HL-60 (cell line): Measurements from ENCODE around the gene HYDIN.

Experiments used
- DNase-seq, 2 experiments: peaks; one replicate each; pipeline ENCODE4 v3.0.0-alpha.2; 2010 to 2020; ENCODE audit warnings: low read depth in 1 of 2, low spot score in 1 of 2
- H3K27ac ChIP-seq: fragments of 250-450 bp; sonication (Bioruptor Pico); replicated peaks from 2 replicates; pipeline ENCODE4 v1.5.1; 2020; ENCODE audit warnings: mild to moderate bottlenecking, moderate library complexity
- H3K27me3 ChIP-seq: fragments of 250-450 bp; sonication (Bioruptor Pico); 2 replicates; pipeline ENCODE4 v1.5.1; 2021; ENCODE audit warnings: mild to moderate bottlenecking, moderate library complexity; ENCODE audit not compliant: insufficient read depth, poor library complexity, severe bottlenecking
- H3K4me3 ChIP-seq: replicated peaks from 2 replicates; pipeline ENCODE4 v1.5.1; 2011; ENCODE audit warnings: mild to moderate bottlenecking, control low read depth, low read length; ENCODE audit not compliant: insufficient read depth
- GABPA ChIP-seq: IDR thresholded peaks from 2 replicates; pipeline ENCODE4 v1.6.1; 2012; ENCODE audit warnings: low read depth
- POLR2AphosphoS5 ChIP-seq: IDR thresholded peaks from 2 replicates; pipeline ENCODE4 v1.6.1; 2012; ENCODE audit warnings: low read depth
- SPI1 ChIP-seq: IDR thresholded peaks from 2 replicates; pipeline ENCODE4 v1.6.1; 2012; ENCODE audit warnings: low read depth, mild to moderate bottlenecking, borderline replicate concordance
- TF ChIP-seq, protein P1 (sequence below): IDR thresholded peaks from 2 replicates; pipeline ENCODE4 v1.6.1; 2012; ENCODE audit warnings: low read depth; ENCODE audit not compliant: insufficient replicate concordance
- TF ChIP-seq, protein P2 (sequence below): IDR thresholded peaks from one replicate; pipeline ENCODE4 v1.5.1; 2011; ENCODE audit warnings: low read length, control low read depth, inconsistent platforms; ENCODE audit not compliant: insufficient read depth

HYDIN gene

DNA sequence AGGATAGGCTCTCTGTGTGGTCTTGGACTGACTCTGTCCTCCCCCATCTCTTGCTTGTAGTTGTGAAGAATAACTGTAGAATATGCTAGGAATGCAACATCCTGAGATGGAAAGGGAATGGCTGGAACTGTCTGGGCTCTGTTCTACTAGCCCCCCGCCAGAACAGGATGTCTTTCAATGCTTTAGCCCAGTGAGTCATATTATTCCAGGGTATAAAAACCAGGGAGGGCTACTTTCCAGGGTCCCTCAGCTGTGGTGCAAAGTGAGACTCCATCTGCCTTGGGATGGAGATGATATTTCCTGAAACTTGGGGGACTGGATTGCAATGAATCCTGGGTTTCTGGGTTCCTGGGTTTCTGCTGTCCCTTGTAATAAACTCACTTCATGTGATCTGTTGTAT, 32.1 kb downstream of the HYDIN start:
- H3K27ac ChIP-seq: no peak overlapping the region
- TF ChIP-seq, protein P1, sequence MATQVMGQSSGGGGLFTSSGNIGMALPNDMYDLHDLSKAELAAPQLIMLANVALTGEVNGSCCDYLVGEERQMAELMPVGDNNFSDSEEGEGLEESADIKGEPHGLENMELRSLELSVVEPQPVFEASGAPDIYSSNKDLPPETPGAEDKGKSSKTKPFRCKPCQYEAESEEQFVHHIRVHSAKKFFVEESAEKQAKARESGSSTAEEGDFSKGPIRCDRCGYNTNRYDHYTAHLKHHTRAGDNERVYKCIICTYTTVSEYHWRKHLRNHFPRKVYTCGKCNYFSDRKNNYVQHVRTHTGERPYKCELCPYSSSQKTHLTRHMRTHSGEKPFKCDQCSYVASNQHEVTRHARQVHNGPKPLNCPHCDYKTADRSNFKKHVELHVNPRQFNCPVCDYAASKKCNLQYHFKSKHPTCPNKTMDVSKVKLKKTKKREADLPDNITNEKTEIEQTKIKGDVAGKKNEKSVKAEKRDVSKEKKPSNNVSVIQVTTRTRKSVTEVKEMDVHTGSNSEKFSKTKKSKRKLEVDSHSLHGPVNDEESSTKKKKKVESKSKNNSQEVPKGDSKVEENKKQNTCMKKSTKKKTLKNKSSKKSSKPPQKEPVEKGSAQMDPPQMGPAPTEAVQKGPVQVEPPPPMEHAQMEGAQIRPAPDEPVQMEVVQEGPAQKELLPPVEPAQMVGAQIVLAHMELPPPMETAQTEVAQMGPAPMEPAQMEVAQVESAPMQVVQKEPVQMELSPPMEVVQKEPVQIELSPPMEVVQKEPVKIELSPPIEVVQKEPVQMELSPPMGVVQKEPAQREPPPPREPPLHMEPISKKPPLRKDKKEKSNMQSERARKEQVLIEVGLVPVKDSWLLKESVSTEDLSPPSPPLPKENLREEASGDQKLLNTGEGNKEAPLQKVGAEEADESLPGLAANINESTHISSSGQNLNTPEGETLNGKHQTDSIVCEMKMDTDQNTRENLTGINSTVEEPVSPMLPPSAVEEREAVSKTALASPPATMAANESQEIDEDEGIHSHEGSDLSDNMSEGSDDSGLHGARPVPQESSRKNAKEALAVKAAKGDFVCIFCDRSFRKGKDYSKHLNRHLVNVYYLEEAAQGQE: no peak
- TF ChIP-seq, protein P2, sequence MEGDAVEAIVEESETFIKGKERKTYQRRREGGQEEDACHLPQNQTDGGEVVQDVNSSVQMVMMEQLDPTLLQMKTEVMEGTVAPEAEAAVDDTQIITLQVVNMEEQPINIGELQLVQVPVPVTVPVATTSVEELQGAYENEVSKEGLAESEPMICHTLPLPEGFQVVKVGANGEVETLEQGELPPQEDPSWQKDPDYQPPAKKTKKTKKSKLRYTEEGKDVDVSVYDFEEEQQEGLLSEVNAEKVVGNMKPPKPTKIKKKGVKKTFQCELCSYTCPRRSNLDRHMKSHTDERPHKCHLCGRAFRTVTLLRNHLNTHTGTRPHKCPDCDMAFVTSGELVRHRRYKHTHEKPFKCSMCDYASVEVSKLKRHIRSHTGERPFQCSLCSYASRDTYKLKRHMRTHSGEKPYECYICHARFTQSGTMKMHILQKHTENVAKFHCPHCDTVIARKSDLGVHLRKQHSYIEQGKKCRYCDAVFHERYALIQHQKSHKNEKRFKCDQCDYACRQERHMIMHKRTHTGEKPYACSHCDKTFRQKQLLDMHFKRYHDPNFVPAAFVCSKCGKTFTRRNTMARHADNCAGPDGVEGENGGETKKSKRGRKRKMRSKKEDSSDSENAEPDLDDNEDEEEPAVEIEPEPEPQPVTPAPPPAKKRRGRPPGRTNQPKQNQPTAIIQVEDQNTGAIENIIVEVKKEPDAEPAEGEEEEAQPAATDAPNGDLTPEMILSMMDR: no peak
- TF ChIP-seq POLR2AphosphoS5 (no peak), GABPA (no peak), SPI1 (no peak)
- no peak for DNase-seq
- H3K4me3 ChIP-seq: no peak overlapping the region
- H3K27me3 ChIP-seq: no peaks in the 10 kb centered on the region

DNA sequence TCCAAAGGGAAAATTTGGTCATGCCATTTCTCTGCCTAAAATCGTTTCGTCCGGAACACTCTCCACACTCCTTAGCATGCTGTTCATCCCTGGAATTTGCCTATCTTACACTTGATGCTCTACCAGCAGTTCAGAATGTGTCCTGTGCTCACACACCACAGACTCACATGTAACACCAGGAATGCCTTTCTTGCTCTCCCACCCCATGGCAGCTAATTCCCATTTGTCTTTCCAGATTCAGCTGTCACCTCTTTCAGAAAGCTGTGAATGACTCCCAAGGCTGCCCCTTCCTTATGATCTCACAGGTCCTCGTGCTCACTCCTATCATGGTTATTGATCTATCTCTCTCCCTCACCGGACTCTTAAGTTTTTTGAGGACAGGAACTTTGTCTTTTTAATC, 38.1 kb downstream of the HYDIN start:
- DNase-seq: no peak
- no peak overlapping the region for H3K4me3 ChIP-seq
- no peaks in the 10 kb centered on the region for H3K27me3 ChIP-seq
- TF ChIP-seq SPI1 (no peak), GABPA (no peak), POLR2AphosphoS5 (no peak)
- TF ChIP-seq, protein P2: no peak
- TF ChIP-seq, protein P1: no peak
- no peak overlapping the region for H3K27ac ChIP-seq

DNA sequence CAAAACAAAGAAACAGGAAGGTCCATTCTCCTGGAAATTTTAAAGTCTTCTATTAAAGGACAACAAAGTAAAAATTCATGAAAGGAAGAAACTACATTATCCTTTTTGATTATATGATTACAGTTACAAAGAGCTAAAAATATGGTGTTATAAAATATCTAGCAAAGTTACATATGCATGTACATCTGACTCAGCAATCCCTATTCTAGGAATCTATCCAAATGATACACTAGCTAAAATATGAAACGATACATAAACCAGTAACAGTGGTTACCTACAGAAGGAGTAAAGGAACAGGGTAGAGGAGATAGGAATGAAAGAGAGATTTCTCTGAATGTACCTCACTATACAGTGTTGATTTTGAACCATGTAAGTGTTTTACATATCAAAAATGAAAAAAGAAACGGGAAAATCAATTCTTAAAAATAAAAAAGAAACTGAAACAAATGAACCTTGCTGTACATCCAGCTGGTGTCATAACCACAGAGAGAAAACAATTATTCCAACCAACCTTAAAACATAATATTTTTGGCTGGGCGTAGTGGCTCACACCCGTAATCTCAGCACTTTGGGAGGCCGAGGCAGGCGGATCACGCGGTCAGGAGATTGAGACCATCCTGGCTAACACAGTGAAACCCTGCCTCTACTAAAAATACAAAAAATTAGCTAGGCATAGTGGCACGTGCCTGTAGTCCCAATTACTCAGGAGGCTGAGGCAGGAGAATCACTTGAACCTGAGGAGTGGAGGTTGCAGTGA, 41.4 kb downstream of the HYDIN start:
- Histone ChIP-seq H3K27me3 (peaks cover 4% of the 10 kb centered on the region), H3K27ac (no peak overlapping the region), H3K4me3 (no peak overlapping the region)
- TF ChIP-seq GABPA: no peak
- no peak for TF ChIP-seq POLR2AphosphoS5
- no peak for TF ChIP-seq SPI1
- TF ChIP-seq, protein P2: no peak
- TF ChIP-seq, protein P1: no peak
- DNase-seq: no peak
